ENCODE measurements around the gene BTNL9. TPM values are rescaled to one million over a fixed set of nuclear protein-coding genes. Genes with fewer than 3 reads are reported as not detected.

BTNL9 gene
- not detected in 2 replicates for polyA plus RNA-seq

GRCh38 chr5:181039931-181040630 is at the start of gene BTNL9:
Gene BTNL9 (plus strand): TSS chr5:181040266. CDS start chr5:181045490, 5,224 bp downstream.

Other genes starting within 250 kb of the BTNL9 start
- 1.9 and 5.5 TPM in 2 replicates for gene MGAT1, start 237.5 kb upstream of the BTNL9 start, polyA plus RNA-seq
- 21.7 and 43.9 TPM in 2 replicates for gene ZFP62, start 179.0 kb upstream of the BTNL9 start, polyA plus RNA-seq
- not detected in 2 replicates for gene BTNL8, start 141.1 kb upstream of the BTNL9 start, polyA plus RNA-seq
- not detected in 2 replicates for gene BTNL3, start 51.4 kb upstream of the BTNL9 start, polyA plus RNA-seq
- gene OR2V1, start 90.9 kb downstream of the BTNL9 start, polyA plus RNA-seq: not detected in 2 replicates
- gene OR2V2, start 107.3 kb downstream of the BTNL9 start, polyA plus RNA-seq: not detected in 2 replicates
- gene TRIM7, start 164.9 kb downstream of the BTNL9 start, polyA plus RNA-seq: 0.35 TPM in 1 of 2 replicates, not detected in the other
- 2.4 and 3.1 TPM in 2 replicates for gene TRIM41, start 183.0 kb downstream of the BTNL9 start, polyA plus RNA-seq
- gene RACK1, start 203.6 kb downstream of the BTNL9 start, polyA plus RNA-seq: 399 and 404 TPM in 2 replicates
- gene TRIM52, start 220.9 kb downstream of the BTNL9 start, polyA plus RNA-seq: 13.8 and 17.9 TPM in 2 replicates